Measurements from ENCODE around the gene SLC38A6.
"Not testable (repeated sequence)": the region's sequence is repeated elsewhere in the genome, so short reads cannot be mapped to it uniquely, and the experiment has no call there.

The SLC38A6 gene

DNA sequence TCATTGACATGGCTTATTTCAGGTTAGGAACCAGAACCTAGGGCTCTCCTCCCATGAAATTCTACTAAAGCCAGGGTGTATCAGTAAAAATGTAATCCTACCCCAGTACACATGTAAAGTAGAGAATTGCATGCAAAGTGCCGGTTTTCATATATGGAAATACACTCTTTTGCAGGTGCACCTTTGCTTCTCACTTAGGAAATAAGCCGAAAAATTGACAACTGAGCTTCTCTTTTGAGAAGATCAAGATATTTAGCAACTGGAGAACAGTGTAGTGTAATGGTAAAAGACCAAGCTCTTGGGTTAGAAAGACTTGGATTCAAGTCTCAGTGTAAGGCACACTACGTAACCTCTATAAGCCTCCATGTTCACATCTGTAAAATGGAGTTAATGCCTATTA is 82.4 kb downstream of the SLC38A6 start:
- H3K4me1 ChIP-seq (ENCODE audit: insufficient read depth, low read length): no peaks in the 10 kb centered on the region
- no peaks in the 10 kb centered on the region for H3K27me3 ChIP-seq (ENCODE audit: control insufficient read depth in 1 of 2, insufficient read depth in 2 of 2, low read length in 2 of 2)
- no peaks in the 10 kb centered on the region for H3K9me3 ChIP-seq (ENCODE audit: low read length)
- H3K9ac ChIP-seq (ENCODE audit: low read length): no peak overlapping the region
- no peaks in the 10 kb centered on the region for H3K36me3 ChIP-seq (ENCODE audit: insufficient read depth, low read length)
- no peak overlapping the region for H3K4me3 ChIP-seq (ENCODE audit: low read depth in 1 of 2, low read length in 2 of 2)
- no peak overlapping the region for H3K27ac ChIP-seq (ENCODE audit: low read depth, low read length)

GRCh38 chr14:61064210-61064609 is 83.2 kb downstream of the SLC38A6 start:
- Histone ChIP-seq H3K4me3 (ENCODE audit: low read depth in 1 of 2, low read length in 2 of 2) (no peak overlapping the region), H3K36me3 (ENCODE audit: insufficient read depth, low read length) (no peaks in the 10 kb centered on the region), H3K27me3 (ENCODE audit: control insufficient read depth in 1 of 2, insufficient read depth in 2 of 2, low read length in 2 of 2) (no peaks in the 10 kb centered on the region), H3K9ac (ENCODE audit: low read length) (no peak overlapping the region), H3K27ac (ENCODE audit: low read depth, low read length) (no peak overlapping the region), H3K4me1 (ENCODE audit: insufficient read depth, low read length) (no peaks in the 10 kb centered on the region), H3K9me3 (ENCODE audit: low read length) (no peaks in the 10 kb centered on the region)

- no peak overlapping the region for H3K9ac ChIP-seq (ENCODE audit: low read length)
- no peaks in the 10 kb centered on the region for H3K4me1 ChIP-seq (ENCODE audit: insufficient read depth, low read length)
- H3K27me3 ChIP-seq (ENCODE audit: control insufficient read depth in 1 of 2, insufficient read depth in 2 of 2, low read length in 2 of 2): no peaks in the 10 kb centered on the region
- H3K9me3 ChIP-seq (ENCODE audit: low read length): no peaks in the 10 kb centered on the region
- no peaks in the 10 kb centered on the region for H3K36me3 ChIP-seq (ENCODE audit: insufficient read depth, low read length)
- no peak overlapping the region for H3K4me3 ChIP-seq (ENCODE audit: low read depth in 1 of 2, low read length in 2 of 2)
- no peak overlapping the region for H3K27ac ChIP-seq (ENCODE audit: low read depth, low read length)
Measured at GRCh38 chr14:61064856-61065255, 83.8 kb downstream of the SLC38A6 start.

DNA sequence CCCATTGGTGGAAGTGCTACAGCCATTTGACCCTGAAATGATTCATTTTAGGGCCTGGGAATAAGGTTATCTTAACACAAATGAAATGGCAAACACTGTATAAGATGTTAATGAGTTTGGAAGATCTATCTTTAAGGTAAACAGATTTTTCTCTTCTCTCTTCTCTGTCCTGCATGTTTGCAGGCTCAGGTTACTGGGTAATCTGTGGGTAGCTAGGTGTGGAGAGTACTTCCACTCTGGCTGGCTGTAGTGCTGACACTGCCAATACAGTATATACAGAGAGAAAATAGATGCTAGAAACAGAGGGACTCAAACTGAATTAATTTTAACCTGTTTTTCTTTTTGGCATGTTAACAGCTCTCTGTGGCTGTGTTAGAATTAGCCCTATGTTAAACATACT is 84.6 kb downstream of the SLC38A6 start:
- Histone ChIP-seq H3K9me3 (ENCODE audit: low read length) (no peaks in the 10 kb centered on the region), H3K9ac (ENCODE audit: low read length) (no peak overlapping the region), H3K27ac (ENCODE audit: low read depth, low read length) (no peak overlapping the region), H3K4me1 (ENCODE audit: insufficient read depth, low read length) (no peaks in the 10 kb centered on the region), H3K36me3 (ENCODE audit: insufficient read depth, low read length) (no peaks in the 10 kb centered on the region), H3K4me3 (ENCODE audit: low read depth in 1 of 2, low read length in 2 of 2) (no peak overlapping the region), H3K27me3 (ENCODE audit: control insufficient read depth in 1 of 2, insufficient read depth in 2 of 2, low read length in 2 of 2) (no peaks in the 10 kb centered on the region)

DNA sequence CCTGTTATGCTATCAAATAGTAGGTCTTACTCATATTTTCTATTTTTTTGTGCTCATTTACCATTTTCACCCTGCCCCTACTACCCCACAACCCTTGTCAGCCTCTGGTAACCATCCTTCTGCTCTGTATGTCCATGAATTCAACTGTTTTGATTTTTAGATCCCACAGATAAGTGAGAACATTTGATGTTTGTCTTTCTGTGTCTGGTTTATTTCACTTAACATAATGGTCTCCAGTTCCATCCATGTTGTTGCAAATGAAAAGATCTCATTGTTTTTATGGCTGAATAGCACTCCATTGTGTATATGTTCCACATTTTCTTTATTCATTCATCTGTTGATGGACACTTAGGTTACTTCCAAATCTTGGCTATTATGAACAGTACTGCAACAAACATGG is 91.4 kb downstream of the SLC38A6 start:
- not testable (repeated sequence) for H3K9ac ChIP-seq (ENCODE audit: low read length); H3K36me3 ChIP-seq (ENCODE audit: insufficient read depth, low read length); H3K4me3 ChIP-seq (ENCODE audit: low read depth in 1 of 2, low read length in 2 of 2); H3K27ac ChIP-seq (ENCODE audit: low read depth, low read length); H3K9me3 ChIP-seq (ENCODE audit: low read length); H3K4me1 ChIP-seq (ENCODE audit: insufficient read depth, low read length); H3K27me3 ChIP-seq (ENCODE audit: control insufficient read depth in 1 of 2, insufficient read depth in 2 of 2, low read length in 2 of 2)

DNA sequence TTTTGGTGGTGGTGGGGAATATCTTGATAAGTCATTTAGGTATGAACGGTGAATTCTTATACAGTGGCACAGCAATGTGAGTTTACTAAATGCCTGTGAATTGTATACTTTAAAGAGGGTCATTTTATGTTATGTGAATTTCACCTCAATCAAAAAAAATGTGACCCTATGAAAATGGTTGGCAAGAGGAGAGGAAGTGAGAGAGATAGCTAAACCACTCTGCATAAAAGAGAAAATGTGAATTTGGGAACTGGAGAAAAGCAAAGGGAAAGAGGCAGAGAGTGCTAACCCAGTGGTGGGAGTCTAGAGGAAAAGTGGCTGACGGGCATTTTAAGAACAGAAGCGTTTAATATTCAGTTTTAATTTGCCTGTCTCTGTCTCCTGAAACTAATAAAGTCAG is 93.8 kb downstream of the SLC38A6 start:
- Histone ChIP-seq H3K27me3 (ENCODE audit: control insufficient read depth in 1 of 2, insufficient read depth in 2 of 2, low read length in 2 of 2) (no peaks in the 10 kb centered on the region), H3K9ac (ENCODE audit: low read length) (no peak overlapping the region), H3K36me3 (ENCODE audit: insufficient read depth, low read length) (no peaks in the 10 kb centered on the region), H3K27ac (ENCODE audit: low read depth, low read length) (no peak overlapping the region), H3K4me3 (ENCODE audit: low read depth in 1 of 2, low read length in 2 of 2) (no peak overlapping the region), H3K4me1 (ENCODE audit: insufficient read depth, low read length) (no peaks in the 10 kb centered on the region), H3K9me3 (ENCODE audit: low read length) (no peaks in the 10 kb centered on the region)

GRCh38 chr14:61076556-61076955 is 95.5 kb downstream of the SLC38A6 start:
- no peaks in the 10 kb centered on the region for H3K4me1 ChIP-seq (ENCODE audit: insufficient read depth, low read length)
- no peaks in the 10 kb centered on the region for H3K9me3 ChIP-seq (ENCODE audit: low read length)
- H3K4me3 ChIP-seq (ENCODE audit: low read depth in 1 of 2, low read length in 2 of 2): no peak overlapping the region
- H3K36me3 ChIP-seq (ENCODE audit: insufficient read depth, low read length): no peaks in the 10 kb centered on the region
- no peak overlapping the region for H3K9ac ChIP-seq (ENCODE audit: low read length)
- no peak overlapping the region for H3K27ac ChIP-seq (ENCODE audit: low read depth, low read length)
- H3K27me3 ChIP-seq (ENCODE audit: control insufficient read depth in 1 of 2, insufficient read depth in 2 of 2, low read length in 2 of 2): no peaks in the 10 kb centered on the region

GRCh38 chr14:61077437-61077836 is 96.4 kb downstream of the SLC38A6 start:
- H3K9ac ChIP-seq (ENCODE audit: low read length): no peak overlapping the region

GRCh38 chr14:61077951-61078720 is 97.1 kb downstream of the SLC38A6 start:
- Histone ChIP-seq H3K36me3 (ENCODE audit: insufficient read depth, low read length) (no peaks in the 10 kb centered on the region), H3K27ac (ENCODE audit: low read depth, low read length) (no peak overlapping the region), H3K4me3 (ENCODE audit: low read depth in 1 of 2, low read length in 2 of 2) (no peak overlapping the region), H3K4me1 (ENCODE audit: insufficient read depth, low read length) (no peaks in the 10 kb centered on the region), H3K27me3 (ENCODE audit: control insufficient read depth in 1 of 2, insufficient read depth in 2 of 2, low read length in 2 of 2) (no peaks in the 10 kb centered on the region), H3K9me3 (ENCODE audit: low read length) (no peaks in the 10 kb centered on the region), H3K9ac (ENCODE audit: low read length) (no peak overlapping the region)

More at GRCh38 chr14:61077437-61077836, 96.4 kb downstream of the SLC38A6 start:
- Histone ChIP-seq H3K4me3 (ENCODE audit: low read depth in 1 of 2, low read length in 2 of 2) (no peak overlapping the region), H3K4me1 (ENCODE audit: insufficient read depth, low read length) (no peaks in the 10 kb centered on the region), H3K36me3 (ENCODE audit: insufficient read depth, low read length) (no peaks in the 10 kb centered on the region), H3K27ac (ENCODE audit: low read depth, low read length) (no peak overlapping the region), H3K9me3 (ENCODE audit: low read length) (no peaks in the 10 kb centered on the region), H3K27me3 (ENCODE audit: control insufficient read depth in 1 of 2, insufficient read depth in 2 of 2, low read length in 2 of 2) (no peaks in the 10 kb centered on the region)

DNA sequence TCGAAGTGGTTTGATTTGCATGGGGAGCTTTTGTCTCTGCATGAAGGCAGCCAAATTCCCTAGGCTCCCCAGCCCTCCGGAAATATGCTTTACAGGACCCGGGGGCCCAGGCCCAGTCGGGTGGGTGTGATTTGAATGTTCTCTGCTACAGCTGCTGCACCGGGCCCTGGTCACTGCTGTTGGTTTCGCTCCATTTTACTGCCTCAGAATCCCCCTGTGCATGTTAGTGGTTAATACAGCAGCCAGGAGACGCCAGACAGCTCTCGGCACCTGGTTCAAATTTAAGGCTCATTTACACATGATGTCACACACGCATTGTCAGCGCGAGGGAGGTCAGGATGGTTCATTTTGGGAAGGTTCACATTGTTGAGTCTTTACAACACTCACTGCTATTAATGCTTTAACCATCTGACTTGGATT is 99.6 kb downstream of the SLC38A6 start:
- no peaks in the 10 kb centered on the region for H3K36me3 ChIP-seq (ENCODE audit: insufficient read depth, low read length)
- H3K27me3 ChIP-seq (ENCODE audit: control insufficient read depth in 1 of 2, insufficient read depth in 2 of 2, low read length in 2 of 2): no peaks in the 10 kb centered on the region
- no peak overlapping the region for H3K9ac ChIP-seq (ENCODE audit: low read length)
- no peak overlapping the region for H3K27ac ChIP-seq (ENCODE audit: low read depth, low read length)
- H3K4me1 ChIP-seq (ENCODE audit: insufficient read depth, low read length): no peaks in the 10 kb centered on the region
- H3K4me3 ChIP-seq (ENCODE audit: low read depth in 1 of 2, low read length in 2 of 2): no peak overlapping the region
- H3K9me3 ChIP-seq (ENCODE audit: low read length): no peaks in the 10 kb centered on the region

GRCh38 chr14:61088081-61088480 is 107.0 kb downstream of the SLC38A6 start:
- Histone ChIP-seq H3K4me3 (ENCODE audit: low read depth in 1 of 2, low read length in 2 of 2) (no peak overlapping the region), H3K36me3 (ENCODE audit: insufficient read depth, low read length) (no peaks in the 10 kb centered on the region), H3K9ac (ENCODE audit: low read length) (no peak overlapping the region), H3K9me3 (ENCODE audit: low read length) (no peaks in the 10 kb centered on the region), H3K27ac (ENCODE audit: low read depth, low read length) (no peak overlapping the region), H3K27me3 (ENCODE audit: control insufficient read depth in 1 of 2, insufficient read depth in 2 of 2, low read length in 2 of 2) (no peaks in the 10 kb centered on the region), H3K4me1 (ENCODE audit: insufficient read depth, low read length) (no peaks in the 10 kb centered on the region)

- H3K27me3 ChIP-seq (ENCODE audit: control insufficient read depth in 1 of 2, insufficient read depth in 2 of 2, low read length in 2 of 2): no peaks in the 10 kb centered on the region
- no peaks in the 10 kb centered on the region for H3K9me3 ChIP-seq (ENCODE audit: low read length)
- H3K9ac ChIP-seq (ENCODE audit: low read length): no peak overlapping the region
- H3K4me3 ChIP-seq (ENCODE audit: low read depth in 1 of 2, low read length in 2 of 2): no peak overlapping the region
- no peaks in the 10 kb centered on the region for H3K36me3 ChIP-seq (ENCODE audit: insufficient read depth, low read length)
- H3K4me1 ChIP-seq (ENCODE audit: insufficient read depth, low read length): no peaks in the 10 kb centered on the region
- no peak overlapping the region for H3K27ac ChIP-seq (ENCODE audit: low read depth, low read length)
Measured at GRCh38 chr14:61089126-61089750, 108.2 kb downstream of the SLC38A6 start.
